Thymus (tissue), 11 donors: ENCODE results near the gene ANO10. TPM values are rescaled to one million over a fixed set of nuclear protein-coding genes. Genes with fewer than 3 reads are reported as not detected.

Source experiments
- DNase-seq, 9 donors: peaks; one replicate each; pipeline ENCODE4 v3.0.0-alpha.2; 2013; ENCODE audit warnings: low spot score in 9 of 9, low read depth in 6 of 9, missing footprints in 1 of 9
- H3K27ac ChIP-seq, 2 donors: one replicate each; pipeline ENCODE4 v1.5.1; 2013; ENCODE audit warnings: control low read depth in 1 of 2, low read depth in 1 of 2, low read length in 1 of 2, mild to moderate bottlenecking in 1 of 2, moderate library complexity in 1 of 2
- H3K27me3 ChIP-seq, 2 donors: one replicate each; pipeline ENCODE4 v1.5.1; 2013; ENCODE audit warnings: low read length in 1 of 2; ENCODE audit not compliant: control insufficient read depth in 2 of 2, insufficient read depth in 1 of 2
- H3K36me3 ChIP-seq, 2 donors: one replicate each; pipeline ENCODE4 v1.5.1; 2013; ENCODE audit warnings: low read length in 1 of 2, mild to moderate bottlenecking in 1 of 2, moderate library complexity in 1 of 2; ENCODE audit not compliant: control insufficient read depth in 2 of 2, insufficient read depth in 2 of 2
- H3K4me1 ChIP-seq, 2 donors: one replicate each; pipeline ENCODE4 v1.5.1; 2013; ENCODE audit warnings: low read length in 2 of 2; ENCODE audit not compliant: control insufficient read depth in 2 of 2, insufficient read depth in 2 of 2
- H3K4me3 ChIP-seq, 2 donors: one replicate each; pipeline ENCODE4 v1.5.1; 2013; ENCODE audit warnings: low read length in 2 of 2, control low read depth in 1 of 2, mild to moderate bottlenecking in 1 of 2
- H3K9me3 ChIP-seq, 2 donors: one replicate each; pipeline ENCODE4 v1.5.1; 2013; ENCODE audit warnings: low read length in 1 of 2, mild to moderate bottlenecking in 1 of 2; ENCODE audit not compliant: control insufficient read depth in 2 of 2, insufficient read depth in 1 of 2
- WGBS: extraction: QIAGEN DNeasy Blood & Tissue Kit; methylation state at CpG from one replicate; pipeline ENCODE4 v1.1.7; 2013; 5-methylcytosine and 5-hydroxymethylcytosine counted together
- polyA plus RNA-seq: library from polyadenylated mRNA; stranded (reverse); fragments of 200-250 nt; gene quantifications from one replicate; pipeline ENCODE4 v1.2.3, GENCODE V29; 2013
- total RNA-seq: library from RNA; stranded (reverse); fragments of 120-200 nt; gene quantifications from one replicate; pipeline ENCODE4 v1.2.4, GENCODE V29; 2013
- donor health status: healthy.

ANO10 gene
- total and polyA plus RNA-seq, 2 donors = 5.2 to 8.7 TPM

- H3K4me3 ChIP-seq = no peak overlapping the region
- 96% methylated on average over 5 of the region's 5 CpGs for WGBS
- no peak overlapping the region for H3K27ac ChIP-seq
- peaks cover 0 to 3% of the 10 kb centered on the region in 2 donors for H3K36me3 ChIP-seq
- H3K9me3 ChIP-seq = no peaks in the 10 kb centered on the region
- H3K4me1 ChIP-seq = peaks cover 3 to 4% of the 10 kb centered on the region in 2 donors
- no peak for DNase-seq
- no peaks in the 10 kb centered on the region for H3K27me3 ChIP-seq
These were observed 206.7 kb downstream of the ANO10 start for GRCh38 chr3:43415088-43415487.

- peaks cover 0 to 3% of the 10 kb centered on the region in 2 donors for H3K36me3 ChIP-seq
- no peaks in the 10 kb centered on the region for H3K27me3 ChIP-seq
- 94% methylated on average over 7 of the region's 7 CpGs for WGBS
- peaks cover 3 to 4% of the 10 kb centered on the region in 2 donors for H3K4me1 ChIP-seq
- H3K27ac ChIP-seq = no peak overlapping the region
- no peak overlapping the region for H3K4me3 ChIP-seq
- no peak for DNase-seq
- no peaks in the 10 kb centered on the region for H3K9me3 ChIP-seq
These were observed 208.0 kb downstream of the ANO10 start for GRCh38 chr3:43413676-43414368.

- no peak overlapping the region for H3K4me3 ChIP-seq
- H3K27ac ChIP-seq = no peak overlapping the region
- 100% methylated on average over 1 of the region's 1 CpG for WGBS
- no peaks in the 10 kb centered on the region for H3K36me3 ChIP-seq
- no peaks in the 10 kb centered on the region for H3K27me3 ChIP-seq
- H3K4me1 ChIP-seq = peaks cover 3 to 4% of the 10 kb centered on the region in 2 donors
- no peaks in the 10 kb centered on the region for H3K9me3 ChIP-seq
- no peak for DNase-seq
These were observed 210.4 kb downstream of the ANO10 start for GRCh38 chr3:43411429-43411828.

GRCh38 chr3:43410592-43410991 is 211.2 kb downstream of the ANO10 start:
- no peak for DNase-seq
- 98% methylated on average over 3 of the region's 3 CpGs for WGBS
- H3K36me3 ChIP-seq = no peaks in the 10 kb centered on the region

GRCh38 chr3:43409506-43409905 is 212.3 kb downstream of the ANO10 start:
- Histone ChIP-seq H3K36me3 (no peaks in the 10 kb centered on the region), H3K9me3 (no peaks in the 10 kb centered on the region), H3K4me3 (no peak overlapping the region), H3K4me1 (peaks cover 4 to 5% of the 10 kb centered on the region in 2 donors), H3K27me3 (no peaks in the 10 kb centered on the region), H3K27ac (no peak overlapping the region)
- WGBS = 98% methylated on average over 4 of the region's 4 CpGs
- no peak for DNase-seq

More at GRCh38 chr3:43410592-43410991, 211.2 kb downstream of the ANO10 start:
- no peak overlapping the region for H3K27ac ChIP-seq
- H3K4me1 ChIP-seq = peaks cover 4 to 5% of the 10 kb centered on the region in 2 donors
- H3K4me3 ChIP-seq = no peak overlapping the region
- H3K9me3 ChIP-seq = no peaks in the 10 kb centered on the region
- H3K27me3 ChIP-seq = no peaks in the 10 kb centered on the region

GRCh38 chr3:43406643-43407023 is 215.2 kb downstream of the ANO10 start:
- H3K4me3 ChIP-seq = no peak overlapping the region
- no peaks in the 10 kb centered on the region for H3K36me3 ChIP-seq
- 95% methylated on average over 4 of the region's 4 CpGs for WGBS
- H3K27ac ChIP-seq = no peak overlapping the region
- peaks cover 0 to 2% of the 10 kb centered on the region in 2 donors for H3K4me1 ChIP-seq
- no peaks in the 10 kb centered on the region for H3K27me3 ChIP-seq
- H3K9me3 ChIP-seq = no peaks in the 10 kb centered on the region
- DNase-seq = no peak

GRCh38 chr3:43405888-43406642 is 215.7 kb downstream of the ANO10 start:
- H3K9me3 ChIP-seq = no peaks in the 10 kb centered on the region
- no peak overlapping the region for H3K4me3 ChIP-seq
- no peaks in the 10 kb centered on the region for H3K36me3 ChIP-seq
- WGBS = 38% methylated on average over 11 of the region's 11 CpGs
- peak in 1 of 9 donors; percentile 28 for DNase-seq
- H3K27ac ChIP-seq = no peak overlapping the region
- H3K27me3 ChIP-seq = no peaks in the 10 kb centered on the region
- H3K4me1 ChIP-seq = peaks cover 0 to 2% of the 10 kb centered on the region in 2 donors

GRCh38 chr3:43400781-43401730 is 220.8 kb downstream of the ANO10 start:
- Histone ChIP-seq H3K9me3 (no peaks in the 10 kb centered on the region), H3K27ac (no peak overlapping the region), H3K27me3 (no peaks in the 10 kb centered on the region), H3K36me3 (no peaks in the 10 kb centered on the region), H3K4me1 (peaks cover 0 to 1% of the 10 kb centered on the region in 2 donors), H3K4me3 (no peak overlapping the region)
- 97% methylated on average over 9 of the region's 9 CpGs for WGBS
- no peak for DNase-seq
